ENCODE results near the gene ABITRAM. TPM values are rescaled to one million over a fixed set of nuclear protein-coding genes. Genes with fewer than 3 reads are reported as not detected.

Gene ABITRAM
- total and polyA plus RNA-seq, 11 donors = 8.2 to 17.0 (median 12.9) TPM

DNA sequence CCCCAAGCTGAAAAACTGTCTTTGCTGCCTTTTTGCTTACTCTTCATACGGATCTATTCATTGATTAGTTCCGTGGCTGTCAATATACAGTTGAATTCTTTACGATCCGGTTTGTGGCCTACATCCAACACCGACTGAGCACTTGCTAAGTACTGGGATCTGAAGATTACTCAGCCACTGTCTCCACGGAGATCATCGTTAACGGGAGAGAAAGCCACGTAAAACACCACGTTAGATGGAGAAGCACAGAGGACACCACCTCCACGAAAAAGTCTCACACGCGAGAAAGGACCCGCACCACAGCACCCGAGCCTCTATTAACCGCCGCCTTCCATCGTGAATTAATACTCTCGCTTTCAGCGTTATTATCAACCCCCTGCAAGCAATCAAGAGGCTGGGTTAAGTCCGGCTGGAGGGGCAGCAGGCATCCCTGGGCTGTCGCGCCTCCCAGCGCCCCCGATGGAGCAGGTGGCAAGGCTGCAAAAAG, 926 bp upstream of the ABITRAM start:
- no peaks in the 10 kb centered on the region for H3K27me3 ChIP-seq
- ATAC-seq (peak in 1 of 4 donors; percentile 3), DNase-seq (no peak)
- H3K4me3 ChIP-seq = peak overlapping the region; percentile 67 to 99 (median 90)
- H3K36me3 ChIP-seq = peaks cover 0 to 45% (median 26%) of the 10 kb centered on the region in 9 donors
- H3K4me1 ChIP-seq = peaks cover 0 to 30% (median 19%) of the 10 kb centered on the region in 12 donors
- H3K9me3 ChIP-seq = no peaks in the 10 kb centered on the region
- H3K27ac ChIP-seq = peak overlapping the region; percentile 77 to 96 (median 90)
- 0 to 2% (median 1%) methylated on average over 20 to 25 of the region's 25 CpGs for WGBS, 4 donors
- TF ChIP-seq POLR2A (IDR thresholded peaks at IDR 0.05) = no peak
- TF ChIP-seq, protein P1, sequence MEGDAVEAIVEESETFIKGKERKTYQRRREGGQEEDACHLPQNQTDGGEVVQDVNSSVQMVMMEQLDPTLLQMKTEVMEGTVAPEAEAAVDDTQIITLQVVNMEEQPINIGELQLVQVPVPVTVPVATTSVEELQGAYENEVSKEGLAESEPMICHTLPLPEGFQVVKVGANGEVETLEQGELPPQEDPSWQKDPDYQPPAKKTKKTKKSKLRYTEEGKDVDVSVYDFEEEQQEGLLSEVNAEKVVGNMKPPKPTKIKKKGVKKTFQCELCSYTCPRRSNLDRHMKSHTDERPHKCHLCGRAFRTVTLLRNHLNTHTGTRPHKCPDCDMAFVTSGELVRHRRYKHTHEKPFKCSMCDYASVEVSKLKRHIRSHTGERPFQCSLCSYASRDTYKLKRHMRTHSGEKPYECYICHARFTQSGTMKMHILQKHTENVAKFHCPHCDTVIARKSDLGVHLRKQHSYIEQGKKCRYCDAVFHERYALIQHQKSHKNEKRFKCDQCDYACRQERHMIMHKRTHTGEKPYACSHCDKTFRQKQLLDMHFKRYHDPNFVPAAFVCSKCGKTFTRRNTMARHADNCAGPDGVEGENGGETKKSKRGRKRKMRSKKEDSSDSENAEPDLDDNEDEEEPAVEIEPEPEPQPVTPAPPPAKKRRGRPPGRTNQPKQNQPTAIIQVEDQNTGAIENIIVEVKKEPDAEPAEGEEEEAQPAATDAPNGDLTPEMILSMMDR (IDR thresholded peaks at IDR 0.05) = no peak
- intact Hi-C loops (cut with DNase I) = loop anchor here in 5 of 10 donors (5.0 to 10.0 kb wide), 5 partner anchors 79 to 189 kb away; partner anchors contain the start of genes TMEM245 (in 2 of the 5) and CTNNAL1 (in 1 of the 5)

GRCh38 chr9:108933718-108934322, 380 bp upstream of the ABITRAM start, which contains the start of gene ELP1:
Gene ELP1 (minus strand): TSS chr9:108934124. CDS start chr9:108931146, 2,978 bp downstream.
- H3K36me3 ChIP-seq = peaks cover 0 to 45% (median 21%) of the 10 kb centered on the region in 9 donors
- H3K4me3 ChIP-seq = peak within 1 kb of the TSS; percentile 67 to 99 (median 90)
- no peaks in the 10 kb centered on the region for H3K27me3 ChIP-seq
- WGBS, 4 donors = 0 to 1% (median 0%) methylated on average over 21 to 48 of the region's 48 CpGs
- peak within 1 kb of the TSS; percentile 77 to 96 (median 90) for H3K27ac ChIP-seq
- ATAC-seq (peak; percentile 88 to 95 (median 94)), DNase-seq (peak; percentile 93 to 96 (median 96))
- peaks cover 0 to 30% (median 19%) of the 10 kb centered on the region in 12 donors for H3K4me1 ChIP-seq
- TF ChIP-seq POLR2A (IDR thresholded peaks at IDR 0.05) = no peak
- TF ChIP-seq, protein P1 (IDR thresholded peaks at IDR 0.05) = peak in 8 of 12 donors; percentile 10 to 47 (median 21)
- H3K9me3 ChIP-seq = no peaks in the 10 kb centered on the region
- intact Hi-C loops (cut with DNase I) = loop anchor here in 5 of 10 donors (5.0 to 10.0 kb wide), 5 partner anchors 78 to 188 kb away; partner anchors contain the start of genes TMEM245 (in 2 of the 5) and CTNNAL1 (in 1 of the 5)

GRCh38 chr9:108937561-108938305, 3.5 kb downstream of the ABITRAM start:
- H3K9me3 ChIP-seq = no peaks in the 10 kb centered on the region
- H3K36me3 ChIP-seq = peaks cover 0 to 62% (median 40%) of the 10 kb centered on the region in 9 donors
- 63 to 74% (median 64%) methylated on average over 5 of the region's 5 CpGs for WGBS, 4 donors
- no peaks in the 10 kb centered on the region for H3K27me3 ChIP-seq
- H3K4me1 ChIP-seq = peaks cover 0 to 22% (median 11%) of the 10 kb centered on the region in 12 donors
- intact Hi-C loops (cut with DNase I) = loop anchor here in 2 of 10 donors (10.0 kb wide), 1 partner anchor 177 kb away; the partner anchor contains the start of gene TMEM245 (in 2 of the 2)
- no peak overlapping the region for H3K4me3 ChIP-seq
- DNase-seq (no peak), ATAC-seq (no peak)
- TF ChIP-seq POLR2A (IDR thresholded peaks at IDR 0.05) = no peak
- TF ChIP-seq, protein P1 (IDR thresholded peaks at IDR 0.05) = no peak
- peak overlapping the region in 1 of 12 donors; percentile 7 for H3K27ac ChIP-seq
